ENCODE results near the gene OR1N2. TPM values are rescaled to one million over a fixed set of nuclear protein-coding genes. Genes with fewer than 3 reads are reported as not detected.

OR1N2 gene
- total and polyA plus RNA-seq, 2 of the 4 experiments (the other 2 are of a cell fraction) = not detected

- Histone ChIP-seq H2BK15ac (ENCODE audit: low read depth, low read length) (no peak overlapping the region), H3K79me1 (ENCODE audit: low read depth in 1 of 2, low read length in 2 of 2) (no peaks in the 10 kb centered on the region), H2AFZ (replicated peaks; ENCODE audit: low read length, poor library complexity) (no peak overlapping the region), H2BK120ac (ENCODE audit: low read depth, low read length) (no peak overlapping the region), H3K4ac (ENCODE audit: low read depth, low read length) (no peak overlapping the region), H3K14ac (replicated peaks; ENCODE audit: low read depth, low read length) (no peak overlapping the region), H2BK20ac (ENCODE audit: low read depth, low read length) (no peak overlapping the region), H3K9me3 (ENCODE audit: control insufficient read depth, insufficient read depth, low read length) (no peaks in the 10 kb centered on the region), H3K23ac (ENCODE audit: low read depth, low read length) (no peak overlapping the region), H3K4me2 (ENCODE audit: low read depth, low read length) (no peak overlapping the region), H2AK5ac (ENCODE audit: low read depth, low read length) (no peak overlapping the region), H3K4me1 (ENCODE audit: control insufficient read depth, insufficient read depth, low read length) (no peaks in the 10 kb centered on the region), H4K20me1 (ENCODE audit: insufficient read depth, low read length) (no peaks in the 10 kb centered on the region), H3K36me3 (ENCODE audit: control insufficient read depth, insufficient read depth, low read length) (no peaks in the 10 kb centered on the region), H3K4me3 (ENCODE audit: insufficient read depth, low read depth, low read length) (no peak overlapping the region), H4K5ac (ENCODE audit: low read depth, low read length) (no peak overlapping the region), H3K9ac (ENCODE audit: low read depth, low read length) (no peak overlapping the region), H3K18ac (ENCODE audit: low read depth, low read length) (no peak overlapping the region), H3K27ac (ENCODE audit: insufficient read depth, low read length) (no peak overlapping the region), H3K27me3 (ENCODE audit: control insufficient read depth, insufficient read depth, low read length) (no peaks in the 10 kb centered on the region), H2BK5ac (ENCODE audit: low read depth, low read length, poor library complexity, severe bottlenecking) (no peak overlapping the region), H4K8ac (ENCODE audit: low read depth in 2 of 2, low read length in 2 of 2) (no peak overlapping the region), H3K56ac (ENCODE audit: extremely low read depth, insufficient read depth, low read length) (no peak overlapping the region), H3K9me1 (ENCODE audit: insufficient read depth, low read length) (no peaks in the 10 kb centered on the region), H4K91ac (ENCODE audit: insufficient read depth, low read depth, low read length) (no peak overlapping the region), H2AK9ac (replicated peaks; ENCODE audit: low read depth, low read length, poor library complexity) (no peak overlapping the region)
- dilution Hi-C loops (cut with HindIII; ENCODE audit: low sequenced_read_pairs, unreplicated experiment) (no loop called here), intact Hi-C loops (cut with micrococcal nuclease) (no loop called here), in situ Hi-C loops (cut with MboI; ENCODE audit: low sequenced_read_pairs) (no loop called here)
- ATAC-seq (ENCODE audit: low read depth) (no peak), DNase-seq (no peak)
- ChIA-PET POLR2A (ENCODE audit: unreplicated experiment) (no interaction called here), CTCF (no interaction called here)
- BruUV-seq (replicated peaks) = no TSS peak
- WGBS, 2 experiments (ENCODE audit: extremely low coverage in 2 of 2, insufficient read length in 1 of 2) = no CpG with 5 or more reads among the region's 2 CpGs
- TF ChIP-seq CHD1 (IDR thresholded peaks at IDR 0.05; ENCODE audit: low read depth, low read length) (no peak), RCOR1 (IDR thresholded peaks at IDR 0.05; ENCODE audit: insufficient replicate concordance, low read length) (no peak), BHLHE40 (IDR thresholded peaks at IDR 0.05; ENCODE audit: low read depth, low read length) (no peak), RFX5 (IDR thresholded peaks at IDR 0.05; ENCODE audit: low read depth, low read length) (no peak), CEBPB (IDR thresholded peaks at IDR 0.05; ENCODE audit: low read depth, low read length) (peak; percentile 33; the same call in 1 of the 2 replicates)
- TF ChIP-seq, protein P1, sequence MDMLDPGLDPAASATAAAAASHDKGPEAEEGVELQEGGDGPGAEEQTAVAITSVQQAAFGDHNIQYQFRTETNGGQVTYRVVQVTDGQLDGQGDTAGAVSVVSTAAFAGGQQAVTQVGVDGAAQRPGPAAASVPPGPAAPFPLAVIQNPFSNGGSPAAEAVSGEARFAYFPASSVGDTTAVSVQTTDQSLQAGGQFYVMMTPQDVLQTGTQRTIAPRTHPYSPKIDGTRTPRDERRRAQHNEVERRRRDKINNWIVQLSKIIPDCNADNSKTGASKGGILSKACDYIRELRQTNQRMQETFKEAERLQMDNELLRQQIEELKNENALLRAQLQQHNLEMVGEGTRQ (IDR thresholded peaks at IDR 0.05; ENCODE audit: low read depth, low read length) = no peak
These were observed 14.2 kb upstream of the OR1N2 start for GRCh38 chr9:122538757-122539156.
